KOPT-K1 (cell line): ENCODE results near the gene ATP6V0D1.
"Not testable (repeated sequence)": the region's sequence is repeated elsewhere in the genome, so short reads cannot be mapped to it uniquely, and the experiment has no call there.

Experiments
- H3K27ac ChIP-seq: fragments of 200-600 bp; sonication (generic); 2 replicates; pipeline ENCODE4 v1.5.1; 2016; ENCODE audit warnings: antibody characterized with exemption, mild to moderate bottlenecking, low read depth, low read length; ENCODE audit not compliant: poor library complexity, severe bottlenecking
- H3K36me3 ChIP-seq: fragments of 200-600 bp; sonication (generic); 2 replicates; pipeline ENCODE4 v1.5.1; 2017; ENCODE audit warnings: antibody characterized with exemption, mild to moderate bottlenecking, low read length, moderate library complexity; ENCODE audit not compliant: insufficient read depth
- H3K9me3 ChIP-seq: fragments of 200-600 bp; sonication (generic); 2 replicates; pipeline ENCODE4 v1.5.1; 2017; ENCODE audit warnings: antibody characterized with exemption, low read length, mild to moderate bottlenecking; ENCODE audit not compliant: insufficient read depth, poor library complexity, severe bottlenecking

ATP6V0D1 gene

GRCh38 chr16:67423611-67424260, 57.2 kb downstream of the ATP6V0D1 start:
- Histone ChIP-seq H3K9me3 (no peaks in the 10 kb centered on the region), H3K27ac (no peak overlapping the region), H3K36me3 (no peaks in the 10 kb centered on the region)

GRCh38 chr16:67423015-67423414, 57.9 kb downstream of the ATP6V0D1 start:
- no peaks in the 10 kb centered on the region for H3K36me3 ChIP-seq
- no peaks in the 10 kb centered on the region for H3K9me3 ChIP-seq
- no peak overlapping the region for H3K27ac ChIP-seq

- Histone ChIP-seq H3K27ac (no peak overlapping the region), H3K36me3 (no peaks in the 10 kb centered on the region)
These were observed 59.9 kb downstream of the ATP6V0D1 start for GRCh38 chr16:67421030-67421429.

GRCh38 chr16:67419931-67420330, 61.0 kb downstream of the ATP6V0D1 start:
- no peaks in the 10 kb centered on the region for H3K36me3 ChIP-seq
- no peak overlapping the region for H3K27ac ChIP-seq
- H3K9me3 ChIP-seq, result no peaks in the 10 kb centered on the region

More at GRCh38 chr16:67421030-67421429, 59.9 kb downstream of the ATP6V0D1 start:
- H3K9me3 ChIP-seq, result no peaks in the 10 kb centered on the region

- Histone ChIP-seq H3K9me3 (no peaks in the 10 kb centered on the region), H3K27ac (no peak overlapping the region), H3K36me3 (no peaks in the 10 kb centered on the region)
These were observed 61.5 kb downstream of the ATP6V0D1 start for GRCh38 chr16:67419502-67419901.

DNA sequence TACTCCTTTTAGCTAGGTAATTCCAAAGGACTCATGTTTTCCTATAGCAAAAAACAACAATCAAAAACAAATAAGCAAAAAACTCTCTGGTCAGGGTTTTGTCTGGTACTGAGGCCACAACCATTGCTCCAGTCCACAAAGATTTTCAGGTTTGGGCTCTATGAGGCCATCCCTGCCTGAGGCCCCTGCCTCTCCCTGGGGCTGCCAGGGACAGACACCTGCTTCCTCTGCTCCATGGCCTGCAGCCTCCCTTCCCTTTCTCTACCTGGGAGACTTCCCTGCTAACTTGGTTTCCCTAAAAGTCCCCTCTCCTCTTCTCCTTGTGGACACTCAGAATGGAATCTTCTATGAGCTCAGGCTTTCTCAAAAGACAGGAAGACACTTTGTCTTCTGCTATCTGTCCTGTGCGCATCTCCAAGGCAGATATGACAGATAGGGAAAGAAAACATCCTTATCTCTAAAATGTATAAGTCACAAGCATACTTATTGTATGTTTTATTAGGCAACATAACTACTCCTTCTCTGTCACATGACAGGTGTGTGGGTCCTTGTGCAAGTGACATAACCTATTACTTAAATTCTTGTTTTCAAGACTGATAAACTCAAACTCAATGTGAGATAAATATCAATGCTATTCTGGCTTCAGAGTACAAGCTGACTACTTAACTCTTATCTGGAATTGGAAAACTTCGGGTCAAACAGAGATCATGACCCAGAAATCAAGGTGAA, 63.5 kb downstream of the ATP6V0D1 start:
- H3K9me3 ChIP-seq, result no peaks in the 10 kb centered on the region
- no peaks in the 10 kb centered on the region for H3K36me3 ChIP-seq
- no peak overlapping the region for H3K27ac ChIP-seq

GRCh38 chr16:67415872-67416793, 64.8 kb downstream of the ATP6V0D1 start, which contains the start of gene ZDHHC1:
Gene ZDHHC1, minus strand, starts transcription at chr16:67416477. Its CDS starts 8,702 bp downstream, at chr16:67407775.
- Histone ChIP-seq H3K36me3 (no peaks in the 10 kb centered on the region), H3K27ac (no peak within 1 kb of the TSS), H3K9me3 (no peaks in the 10 kb centered on the region)

GRCh38 chr16:67415421-67415820, 65.5 kb downstream of the ATP6V0D1 start:
- not testable (repeated sequence) for H3K36me3 ChIP-seq, H3K9me3 ChIP-seq, H3K27ac ChIP-seq

GRCh38 chr16:67413978-67414911, 66.7 kb downstream of the ATP6V0D1 start:
- no peaks in the 10 kb centered on the region for H3K36me3 ChIP-seq
- H3K9me3 ChIP-seq, result no peaks in the 10 kb centered on the region
- no peak overlapping the region for H3K27ac ChIP-seq

GRCh38 chr16:67412294-67412693, 68.7 kb downstream of the ATP6V0D1 start:
- Histone ChIP-seq H3K9me3 (no peaks in the 10 kb centered on the region), H3K27ac (no peak overlapping the region), H3K36me3 (no peaks in the 10 kb centered on the region)

DNA sequence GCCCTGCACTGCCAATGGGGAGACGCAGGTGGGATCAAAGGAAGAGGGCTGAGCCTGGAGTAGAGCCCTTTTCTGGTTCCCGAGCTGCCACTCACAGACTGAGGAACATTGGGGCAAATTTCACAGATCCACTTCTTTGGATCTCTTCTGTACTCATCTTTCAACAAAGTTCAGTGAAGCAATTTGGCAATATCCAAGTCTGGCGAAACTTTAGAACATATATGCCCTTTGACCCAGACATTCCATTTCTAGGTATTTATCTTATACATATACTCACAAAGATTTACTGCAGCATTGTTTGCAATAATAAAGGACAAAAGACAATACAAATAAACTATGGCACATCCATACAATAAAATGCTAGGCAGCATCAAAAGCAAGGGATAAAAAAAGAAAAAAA, 69.6 kb downstream of the ATP6V0D1 start:
- no peaks in the 10 kb centered on the region for H3K36me3 ChIP-seq
- no peaks in the 10 kb centered on the region for H3K9me3 ChIP-seq
- no peak overlapping the region for H3K27ac ChIP-seq

- Histone ChIP-seq H3K36me3 (no peaks in the 10 kb centered on the region), H3K27ac (no peak overlapping the region), H3K9me3 (no peaks in the 10 kb centered on the region)
These were observed 71.3 kb downstream of the ATP6V0D1 start for GRCh38 chr16:67409631-67410030.

DNA sequence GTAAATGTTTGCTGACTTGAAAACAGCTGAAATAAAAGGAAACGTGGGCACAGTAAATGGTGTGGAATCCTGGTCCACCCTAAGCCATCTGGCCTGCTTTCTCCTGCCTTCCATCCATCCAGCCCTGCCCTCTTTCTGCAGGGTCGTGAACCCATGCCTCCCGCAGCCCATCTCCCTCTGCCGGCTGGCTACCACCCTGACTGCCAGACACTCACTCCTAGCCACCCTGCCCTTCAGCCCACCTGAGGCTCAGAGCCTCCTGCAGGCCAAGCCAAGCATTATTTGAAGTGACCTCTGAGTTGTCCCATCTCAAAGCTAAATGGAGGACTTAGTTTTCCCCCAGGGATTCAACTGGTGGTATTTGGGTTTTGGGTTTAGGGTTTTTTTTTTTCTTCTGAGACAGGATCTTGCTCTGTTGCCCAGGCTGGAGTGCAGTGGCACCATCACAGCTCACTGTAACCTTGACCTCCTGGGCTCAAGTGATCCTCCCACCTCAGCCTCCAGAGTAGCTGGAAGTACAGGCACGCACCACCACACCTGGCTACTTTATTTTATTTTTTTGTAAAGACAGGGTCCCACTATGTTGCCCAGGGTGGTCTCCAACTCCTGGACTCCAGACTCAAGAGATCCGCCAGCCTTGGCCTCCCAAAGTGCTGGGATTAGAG, 73.0 kb downstream of the ATP6V0D1 start:
- Histone ChIP-seq H3K36me3 (no peaks in the 10 kb centered on the region), H3K27ac (no peak overlapping the region), H3K9me3 (no peaks in the 10 kb centered on the region)
